Activated effector memory CD4-positive, alpha-beta T cell treated with anti-CD3 and anti-CD28 coated beads, Interleukin-2, amount 50 U/mL, for 16 hours (primary cell): ENCODE measurements around the gene EML1.
A peak's percentile ranks its signal among the peaks of the same experiment; 100 is the strongest.

Experiments
- DNase-seq: peaks from one replicate; pipeline ENCODE4 v3.0.0-alpha.2; 2020

Gene EML1

GRCh38 chr14:99831903-99832685 is 38.9 kb downstream of the EML1 start:
- DNase-seq: no peak

GRCh38 chr14:99837822-99838221 is 44.6 kb downstream of the EML1 start:
- DNase-seq: no peak

GRCh38 chr14:99838639-99839134 is 45.5 kb downstream of the EML1 start:
- no peak for DNase-seq

- DNase-seq: no peak
These were observed 46.5 kb downstream of the EML1 start for GRCh38 chr14:99839696-99840095.

- DNase-seq: no peak
These were observed 47.1 kb downstream of the EML1 start for GRCh38 chr14:99840265-99840664.

- no peak for DNase-seq
These were observed 47.6 kb downstream of the EML1 start for GRCh38 chr14:99840774-99841305.

- no peak for DNase-seq
These were observed 48.3 kb downstream of the EML1 start for GRCh38 chr14:99841436-99842071.

GRCh38 chr14:99842141-99842540 is 48.9 kb downstream of the EML1 start:
- DNase-seq: no peak

- DNase-seq: no peak
These were observed 53.6 kb downstream of the EML1 start for GRCh38 chr14:99846808-99847207.

GRCh38 chr14:99850709-99851108 is 57.5 kb downstream of the EML1 start:
- no peak for DNase-seq

- DNase-seq: no peak
These were observed 59.4 kb downstream of the EML1 start for GRCh38 chr14:99852578-99852977.

- peak; percentile 66 for DNase-seq
These were observed 60.0 kb downstream of the EML1 start for GRCh38 chr14:99853206-99853605.

- DNase-seq: no peak
These were observed 61.6 kb downstream of the EML1 start for GRCh38 chr14:99854831-99855230.

- DNase-seq: no peak
These were observed 62.1 kb downstream of the EML1 start for GRCh38 chr14:99855271-99855670.

- DNase-seq: no peak
These were observed 64.3 kb downstream of the EML1 start for GRCh38 chr14:99857551-99857950.

- no peak for DNase-seq
These were observed 67.0 kb downstream of the EML1 start for GRCh38 chr14:99860219-99860618.

- no peak for DNase-seq
These were observed 68.9 kb downstream of the EML1 start for GRCh38 chr14:99862136-99862535.

- no peak for DNase-seq
These were observed 69.8 kb downstream of the EML1 start for GRCh38 chr14:99863059-99863458.

- no peak for DNase-seq
These were observed 72.2 kb downstream of the EML1 start for GRCh38 chr14:99865408-99865807.

GRCh38 chr14:99870617-99871016 is 77.4 kb downstream of the EML1 start:
- no peak for DNase-seq

- no peak for DNase-seq
These were observed 78.6 kb downstream of the EML1 start for GRCh38 chr14:99871771-99872170.

- no peak for DNase-seq
These were observed 79.7 kb downstream of the EML1 start for GRCh38 chr14:99872786-99873440.

GRCh38 chr14:99873653-99874052 is 80.4 kb downstream of the EML1 start:
- no peak for DNase-seq

- no peak for DNase-seq
These were observed 81.1 kb downstream of the EML1 start for GRCh38 chr14:99874306-99874705.
